Measurements from ENCODE around the gene MAMLD1. TPM values are rescaled to one million over a fixed set of nuclear protein-coding genes. Genes with fewer than 3 reads are reported as not detected.

The MAMLD1 gene
- total RNA-seq, 1 experiment from 2014 or later: 0.48 TPM

GRCh38 chrX:150508018-150508417 is 144.9 kb downstream of the MAMLD1 start:
- Mint-ChIP-seq H3K9me3 (peaks cover 61 to 73% of the 10 kb centered on the region in 2 experiments), H3K27ac (peak overlapping the region; percentile 91 to 99 (median 92)), H3K27me3 (ENCODE audit: low read depth) (no peaks in the 10 kb centered on the region; the same call in 1 of the 2 replicates), H3K4me3 (peak overlapping the region; percentile 41 to 73), H3K36me3 (ENCODE audit: insufficient read depth in 1 of 3, low read depth in 3 of 3) (peaks cover 0 to 3% (median 0%) of the 10 kb centered on the region in 3 experiments; a peak in 2 of 7 replicates), H3K4me1 (peaks cover 46 to 52% of the 10 kb centered on the region in 2 experiments)
- H3K4me2 ChIP-seq (ENCODE audit: insufficient read depth, insufficient read length, low read length): peak overlapping the region; percentile 60
- no peaks in the 10 kb centered on the region for H4K20me1 ChIP-seq (ENCODE audit: control insufficient read depth, insufficient read depth, insufficient read length)
- peaks cover 9% of the 10 kb centered on the region for H3K23me2 ChIP-seq (ENCODE audit: insufficient read length, low read depth, low read length, poor library complexity, severe bottlenecking)
- peaks cover 19% of the 10 kb centered on the region; the same call in 1 of the 2 replicates for H3K4me1 ChIP-seq (ENCODE audit: insufficient read depth, low read length)
- no peak overlapping the region for H2BK15ac ChIP-seq (ENCODE audit: low read depth, low read length)
- peak overlapping the region; percentile 83; the same call in 1 of the 2 replicates for H3K14ac ChIP-seq (ENCODE audit: insufficient read depth, low read length)
- H3K27ac ChIP-seq (ENCODE audit: insufficient read length, low read depth, low read length): peak overlapping the region; percentile 95
- H4K5ac ChIP-seq (ENCODE audit: insufficient read length, low read depth, low read length): no peak overlapping the region
- H2BK5ac ChIP-seq (ENCODE audit: insufficient read length, low read length): no peak overlapping the region
- H4K8ac ChIP-seq (replicated peaks; ENCODE audit: insufficient read length, low read depth, low read length): no peak overlapping the region
- H4K91ac ChIP-seq (ENCODE audit: insufficient read length, low read depth, low read length): no peak overlapping the region
- H2BK20ac ChIP-seq (ENCODE audit: low read depth, low read length, poor library complexity, severe bottlenecking): no peak overlapping the region
- TF ChIP-seq, protein P1, sequence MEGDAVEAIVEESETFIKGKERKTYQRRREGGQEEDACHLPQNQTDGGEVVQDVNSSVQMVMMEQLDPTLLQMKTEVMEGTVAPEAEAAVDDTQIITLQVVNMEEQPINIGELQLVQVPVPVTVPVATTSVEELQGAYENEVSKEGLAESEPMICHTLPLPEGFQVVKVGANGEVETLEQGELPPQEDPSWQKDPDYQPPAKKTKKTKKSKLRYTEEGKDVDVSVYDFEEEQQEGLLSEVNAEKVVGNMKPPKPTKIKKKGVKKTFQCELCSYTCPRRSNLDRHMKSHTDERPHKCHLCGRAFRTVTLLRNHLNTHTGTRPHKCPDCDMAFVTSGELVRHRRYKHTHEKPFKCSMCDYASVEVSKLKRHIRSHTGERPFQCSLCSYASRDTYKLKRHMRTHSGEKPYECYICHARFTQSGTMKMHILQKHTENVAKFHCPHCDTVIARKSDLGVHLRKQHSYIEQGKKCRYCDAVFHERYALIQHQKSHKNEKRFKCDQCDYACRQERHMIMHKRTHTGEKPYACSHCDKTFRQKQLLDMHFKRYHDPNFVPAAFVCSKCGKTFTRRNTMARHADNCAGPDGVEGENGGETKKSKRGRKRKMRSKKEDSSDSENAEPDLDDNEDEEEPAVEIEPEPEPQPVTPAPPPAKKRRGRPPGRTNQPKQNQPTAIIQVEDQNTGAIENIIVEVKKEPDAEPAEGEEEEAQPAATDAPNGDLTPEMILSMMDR (conservative IDR thresholded peaks at IDR 0.05): no peak
- H3K23ac ChIP-seq (ENCODE audit: insufficient read length, low read depth, low read length): no peak overlapping the region
- no CpG with 5 or more reads among the region's 5 CpGs for WGBS (ENCODE audit: extremely low coverage, insufficient read length, low lambda C conversion rate)
- H2AK5ac ChIP-seq (ENCODE audit: insufficient read length, low read length): no peak overlapping the region
- H3K79me1 ChIP-seq (ENCODE audit: insufficient read depth, low read depth, low read length, poor library complexity, severe bottlenecking): no peaks in the 10 kb centered on the region
- H2BK120ac ChIP-seq (ENCODE audit: low read depth, low read length, poor library complexity, severe bottlenecking): no peak overlapping the region
- no peaks in the 10 kb centered on the region for H3K9me3 ChIP-seq (ENCODE audit: control insufficient read depth, low read depth, low read length)
- peak overlapping the region; percentile 9 for H3K18ac ChIP-seq (ENCODE audit: insufficient read length, low read depth, low read length)
- no peak overlapping the region for H2BK12ac ChIP-seq (ENCODE audit: insufficient read length, low read depth, low read length)
- H3T11ph ChIP-seq (ENCODE audit: low read length): no peak overlapping the region
- no peaks in the 10 kb centered on the region for H3K79me2 ChIP-seq (ENCODE audit: insufficient read depth, low read length)
- no peak overlapping the region for H3K4ac ChIP-seq (ENCODE audit: low read depth, low read length)
- H3K27me3 ChIP-seq (ENCODE audit: insufficient read depth, low read length): no peaks in the 10 kb centered on the region
- H2AFZ ChIP-seq (ENCODE audit: low read length): no peak overlapping the region
- no peak for DNase-seq
- H3K56ac ChIP-seq (ENCODE audit: insufficient read length, low read depth, low read length): no peak overlapping the region
- H3K9ac ChIP-seq (ENCODE audit: extremely low read depth, insufficient read length, low read length): peak overlapping the region; percentile 33
